GM19238 (cell line): ENCODE data around the gene ZNF598.

Experiments
- DNase-seq: peaks from one replicate; pipeline ENCODE4 v3.0.0; 2011; ENCODE audit warnings: low spot score; ENCODE audit not compliant: insufficient read length

Gene ZNF598

GRCh38 chr16:1991948-1992703, 17.5 kb downstream of the ZNF598 start:
- DNase-seq = peak; percentile 99

- DNase-seq = no peak
Observed at GRCh38 chr16:1991588-1991947, 18.1 kb downstream of the ZNF598 start.

- DNase-seq = peak; percentile 76
Observed at GRCh38 chr16:1991135-1991551, 18.5 kb downstream of the ZNF598 start.

GRCh38 chr16:1990351-1991134, 19.1 kb downstream of the ZNF598 start:
- DNase-seq = no peak

- no peak for DNase-seq
Observed at GRCh38 chr16:1990101-1990350, 19.6 kb downstream of the ZNF598 start.

GRCh38 chr16:1989209-1990100, 20.2 kb downstream of the ZNF598 start, which contains the start of gene SYNGR3:
TSS of gene SYNGR3 (plus strand) at chr16:1989970. CDS start at chr16:1990103, 133 bp downstream.
- no peak for DNase-seq

GRCh38 chr16:1987198-1987597, 22.4 kb downstream of the ZNF598 start:
- DNase-seq = no peak

GRCh38 chr16:1985466-1986150, 24.0 kb downstream of the ZNF598 start:
- no peak for DNase-seq

- DNase-seq = no peak
Observed at GRCh38 chr16:1984347-1985225, 25.0 kb downstream of the ZNF598 start.

- DNase-seq = peak; percentile 98
Observed at GRCh38 chr16:1983544-1984346, 25.9 kb downstream of the ZNF598 start, which contains the start of gene GFER. TSS of gene GFER (plus strand) at chr16:1984193. CDS start at chr16:1984219, 26 bp downstream.

- DNase-seq = no peak
Observed at GRCh38 chr16:1982991-1983543, 26.6 kb downstream of the ZNF598 start.

- DNase-seq = no peak
Observed at GRCh38 chr16:1982013-1982433, 27.6 kb downstream of the ZNF598 start.

GRCh38 chr16:1981398-1981836, 28.2 kb downstream of the ZNF598 start, which contains the start of gene NOXO1:
TSS of gene NOXO1 (minus strand) at chr16:1981469. CDS start at chr16:1981179, 290 bp downstream.
- DNase-seq = no peak

- no peak for DNase-seq
Observed at GRCh38 chr16:1980770-1981087, 28.9 kb downstream of the ZNF598 start.

GRCh38 chr16:1980030-1980769, 29.4 kb downstream of the ZNF598 start:
- no peak for DNase-seq

- DNase-seq = no peak
Observed at GRCh38 chr16:1979271-1980029, 30.2 kb downstream of the ZNF598 start.

GRCh38 chr16:1978476-1979120, 31.0 kb downstream of the ZNF598 start:
- no peak for DNase-seq
